Measurements from ENCODE around the gene ERBB4. TPM values are rescaled to one million over a fixed set of nuclear protein-coding genes. Genes with fewer than 3 reads are reported as not detected.

The ERBB4 gene
- total RNA-seq, 4 donors from 2014 or later: 0.04 to 0.57 (median 0.35) TPM; not detected in 1

DNA sequence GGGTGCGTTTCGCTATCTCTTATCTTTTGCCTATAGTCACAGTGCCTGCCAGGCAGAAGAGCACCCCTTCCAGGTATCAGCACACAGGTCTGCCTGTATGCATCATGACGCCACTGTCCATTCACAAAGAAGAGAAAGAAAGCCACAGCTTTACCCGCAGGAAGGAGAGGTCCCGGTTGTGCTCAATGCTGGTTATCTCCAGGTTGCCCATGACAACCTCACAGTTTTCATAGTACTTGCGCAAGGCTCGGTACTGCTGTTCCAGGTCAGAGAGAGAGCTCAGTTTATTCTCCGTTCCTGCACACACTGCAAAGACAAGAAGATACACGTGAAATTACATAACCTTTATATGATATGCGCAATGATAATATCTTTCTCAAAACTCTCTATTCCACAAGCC lies 414.0 kb downstream of the ERBB4 start:
- Histone ChIP-seq H3K4me3 (no peak overlapping the region), H3K27me3 (no peaks in the 10 kb centered on the region), H3K4me1 (no peaks in the 10 kb centered on the region), H3K9me3 (no peaks in the 10 kb centered on the region), H3K36me3 (no peaks in the 10 kb centered on the region), H3K27ac (no peak overlapping the region)
- TF ChIP-seq, protein P1, sequence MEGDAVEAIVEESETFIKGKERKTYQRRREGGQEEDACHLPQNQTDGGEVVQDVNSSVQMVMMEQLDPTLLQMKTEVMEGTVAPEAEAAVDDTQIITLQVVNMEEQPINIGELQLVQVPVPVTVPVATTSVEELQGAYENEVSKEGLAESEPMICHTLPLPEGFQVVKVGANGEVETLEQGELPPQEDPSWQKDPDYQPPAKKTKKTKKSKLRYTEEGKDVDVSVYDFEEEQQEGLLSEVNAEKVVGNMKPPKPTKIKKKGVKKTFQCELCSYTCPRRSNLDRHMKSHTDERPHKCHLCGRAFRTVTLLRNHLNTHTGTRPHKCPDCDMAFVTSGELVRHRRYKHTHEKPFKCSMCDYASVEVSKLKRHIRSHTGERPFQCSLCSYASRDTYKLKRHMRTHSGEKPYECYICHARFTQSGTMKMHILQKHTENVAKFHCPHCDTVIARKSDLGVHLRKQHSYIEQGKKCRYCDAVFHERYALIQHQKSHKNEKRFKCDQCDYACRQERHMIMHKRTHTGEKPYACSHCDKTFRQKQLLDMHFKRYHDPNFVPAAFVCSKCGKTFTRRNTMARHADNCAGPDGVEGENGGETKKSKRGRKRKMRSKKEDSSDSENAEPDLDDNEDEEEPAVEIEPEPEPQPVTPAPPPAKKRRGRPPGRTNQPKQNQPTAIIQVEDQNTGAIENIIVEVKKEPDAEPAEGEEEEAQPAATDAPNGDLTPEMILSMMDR (IDR thresholded peaks at IDR 0.05): no peak
- DNase-seq: no peak
- intact Hi-C loops (cut with DNase I): no loop called here
- 34 to 59% methylated on average over 9 to 10 of the region's 10 CpGs for WGBS, 2 donors

DNA sequence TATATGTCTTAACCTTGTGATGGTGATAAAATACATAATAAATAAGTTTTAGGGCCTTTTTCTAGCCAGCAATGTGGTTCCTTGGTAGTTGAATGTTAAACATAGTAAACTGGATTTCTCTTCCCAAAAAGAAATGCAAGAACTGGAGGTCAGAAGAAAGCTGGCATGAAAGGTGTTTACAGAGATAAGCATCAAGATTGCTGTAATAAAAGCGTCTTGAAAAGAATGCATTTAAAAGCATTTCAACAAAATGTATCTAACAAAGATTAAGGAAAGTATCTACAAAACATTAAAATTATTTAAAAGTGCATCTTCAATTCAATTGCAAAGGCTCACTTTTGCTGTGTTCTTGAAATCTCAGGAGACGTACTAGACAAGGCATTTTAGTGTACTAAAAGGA lies 419.0 kb downstream of the ERBB4 start:
- intact Hi-C loops (cut with DNase I): no loop called here

DNA sequence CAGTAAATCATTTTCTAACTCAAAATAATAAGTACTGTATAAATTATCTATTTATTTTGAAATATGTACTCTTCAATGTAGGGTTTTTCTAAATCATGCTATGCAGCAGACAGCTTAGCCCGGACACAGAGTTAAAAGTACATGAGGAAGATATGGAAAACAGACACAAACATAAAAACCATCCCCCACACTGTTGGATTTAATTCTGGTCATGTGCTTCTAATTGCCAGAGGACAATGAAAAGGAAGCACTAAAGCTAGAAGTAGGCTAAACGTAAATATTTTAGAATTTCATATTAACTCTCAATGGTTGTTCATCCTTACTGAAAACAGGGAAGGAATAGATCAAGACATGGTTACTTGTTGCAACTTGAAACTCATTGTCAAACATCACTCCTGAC lies 420.7 kb downstream of the ERBB4 start:
- intact Hi-C loops (cut with DNase I): no loop called here
- WGBS, 2 donors: 41 to 44% methylated on average over 2 of the region's 2 CpGs
- H3K4me3 ChIP-seq: no peak overlapping the region
- no peak for DNase-seq
- TF ChIP-seq, protein P1 (IDR thresholded peaks at IDR 0.05): no peak
- no peak for TF ChIP-seq POLR2A (IDR thresholded peaks at IDR 0.05)
- no peaks in the 10 kb centered on the region for H3K9me3 ChIP-seq
- no peaks in the 10 kb centered on the region for H3K27me3 ChIP-seq
- no peaks in the 10 kb centered on the region for H3K4me1 ChIP-seq
- no peak overlapping the region for H3K27ac ChIP-seq
- no peaks in the 10 kb centered on the region for H3K36me3 ChIP-seq

More for the DNA sequence above, 419.0 kb downstream of the ERBB4 start:
- DNase-seq: no peak
- Histone ChIP-seq H3K9me3 (no peaks in the 10 kb centered on the region), H3K27ac (no peak overlapping the region), H3K36me3 (no peaks in the 10 kb centered on the region), H3K4me1 (no peaks in the 10 kb centered on the region), H3K4me3 (no peak overlapping the region), H3K27me3 (no peaks in the 10 kb centered on the region)
- TF ChIP-seq, protein P1 (IDR thresholded peaks at IDR 0.05): no peak
- no peak for TF ChIP-seq POLR2A (IDR thresholded peaks at IDR 0.05)
- 65 to 94% methylated on average over 2 of the region's 2 CpGs for WGBS, 2 donors

DNA sequence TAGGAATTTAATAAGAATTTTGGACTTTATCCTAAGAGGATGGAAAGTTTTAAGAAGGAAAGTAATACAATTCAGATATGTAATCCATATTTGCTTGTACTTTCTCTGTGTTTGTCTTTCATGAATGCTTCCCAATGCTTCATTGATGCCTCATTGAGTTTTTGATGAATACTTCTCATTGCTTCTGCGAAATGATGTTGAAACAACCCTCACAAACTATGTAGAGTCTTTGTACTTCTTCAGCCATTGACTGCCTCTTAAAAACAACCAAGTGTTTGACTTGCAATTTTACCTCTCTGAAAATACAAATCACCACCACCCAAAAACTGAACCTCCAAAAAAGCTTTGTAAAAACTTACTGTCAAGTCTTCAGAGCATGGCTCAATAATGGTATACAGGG lies 424.1 kb downstream of the ERBB4 start:
- Histone ChIP-seq H3K36me3 (no peaks in the 10 kb centered on the region), H3K4me1 (no peaks in the 10 kb centered on the region), H3K27me3 (no peaks in the 10 kb centered on the region), H3K27ac (no peak overlapping the region), H3K9me3 (no peaks in the 10 kb centered on the region), H3K4me3 (no peak overlapping the region)
- intact Hi-C loops (cut with DNase I): no loop called here
- no peak for TF ChIP-seq POLR2A (IDR thresholded peaks at IDR 0.05)
- WGBS, 2 donors: 31 to 72% methylated on average over 1 of the region's 1 CpG
- no peak for DNase-seq

DNA sequence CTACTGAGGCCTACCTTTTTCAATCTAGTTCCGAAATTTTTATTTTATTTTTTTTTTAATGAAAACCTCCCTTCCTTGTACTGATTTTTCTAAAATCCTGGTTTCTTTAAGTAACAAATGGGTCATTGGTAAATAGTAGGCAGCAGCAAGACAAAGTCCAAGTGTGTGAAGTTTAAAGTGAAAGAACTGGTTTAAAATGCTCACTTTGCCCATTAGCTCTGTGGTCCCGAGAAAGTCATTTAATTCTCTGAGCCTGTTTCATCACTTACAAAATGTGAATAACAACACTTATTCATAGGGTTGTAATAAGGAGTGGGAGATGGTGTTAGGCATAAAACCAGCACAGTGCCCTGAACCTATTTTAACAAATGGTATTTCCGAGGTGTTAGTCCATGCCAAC lies 426.2 kb downstream of the ERBB4 start:
- H3K27me3 ChIP-seq: no peaks in the 10 kb centered on the region
- DNase-seq: no peak
- intact Hi-C loops (cut with DNase I): no loop called here
- no peak overlapping the region for H3K27ac ChIP-seq
- H3K4me1 ChIP-seq: no peaks in the 10 kb centered on the region
- WGBS, 2 donors: 76 to 77% methylated on average over 3 of the region's 3 CpGs
- no peaks in the 10 kb centered on the region for H3K9me3 ChIP-seq
- no peaks in the 10 kb centered on the region for H3K36me3 ChIP-seq
- TF ChIP-seq, protein P1 (IDR thresholded peaks at IDR 0.05): no peak
- TF ChIP-seq POLR2A (IDR thresholded peaks at IDR 0.05): no peak
- H3K4me3 ChIP-seq: no peak overlapping the region

All from esophagus squamous epithelium (tissue), 5 donors.